A673 (cell line): ENCODE measurements around the gene EEFSEC. TPM values are rescaled to one million over a fixed set of nuclear protein-coding genes. Genes with fewer than 3 reads are reported as not detected.

Experiments
- BruUV-seq: library from RNA; stranded (reverse); fragments of 400-500 nt; replicated peaks from 2 replicates; lab custom pipeline; 2021; lab: Mats Ljungman, UMichigan
- CTCF ChIA-PET: fragments of 300-600 bp; sonication (Branson Sonifier 250); formaldehyde crosslinking; loops from one replicate; lab custom pipeline; 2022; ENCODE audit warnings: antibody characterized with exemption; lab: Charles Lee
- POLR2A ChIA-PET: fragments of 300-600 bp; sonication (Branson Sonifier 250); formaldehyde crosslinking; loops from one replicate; lab custom pipeline; 2022; ENCODE audit warnings: antibody characterized with exemption; ENCODE audit not compliant: low non-redundant PET; lab: Charles Lee
- DNase-seq: peaks from one replicate; pipeline ENCODE4 v3.0.0-alpha.2; 2015; ENCODE audit warnings: low spot score
- H3K27ac ChIP-seq: fragments of 200-600 bp; sonication (generic); 2 replicates; pipeline ENCODE4 v1.5.1; 2016; ENCODE audit warnings: mixed run types, low read depth, mild to moderate bottlenecking, mixed read lengths, antibody characterized with exemption, low read length; ENCODE audit not compliant: poor library complexity, severe bottlenecking
- H3K27me3 ChIP-seq: fragments of 200-600 bp; sonication (generic); replicated peaks from 2 replicates; pipeline ENCODE4 v1.6.1; 2017; ENCODE audit warnings: mixed run types, low read depth, mild to moderate bottlenecking, mixed read lengths, antibody characterized with exemption, low read length; ENCODE audit not compliant: insufficient read depth, poor library complexity
- H3K36me3 ChIP-seq: fragments of 200-600 bp; sonication (generic); 2 replicates; pipeline ENCODE4 v1.6.1; 2016; ENCODE audit warnings: mixed run types, mild to moderate bottlenecking, mixed read lengths, antibody characterized with exemption, low read length; ENCODE audit not compliant: insufficient read depth, poor library complexity, severe bottlenecking
- H3K4me1 ChIP-seq: fragments of 200-600 bp; sonication (generic); 2 replicates; pipeline ENCODE4 v1.6.1; 2017; ENCODE audit warnings: mixed run types, mild to moderate bottlenecking, mixed read lengths, antibody characterized with exemption, low read length; ENCODE audit not compliant: insufficient read depth, poor library complexity, severe bottlenecking
- H3K4me3 ChIP-seq: fragments of 200-600 bp; sonication (generic); 2 replicates; pipeline ENCODE4 v1.5.1; 2016; ENCODE audit warnings: low read depth, mixed run types, mild to moderate bottlenecking, mixed read lengths, low read length; ENCODE audit not compliant: poor library complexity, severe bottlenecking
- H3K9me3 ChIP-seq: fragments of 200-600 bp; sonication (generic); 2 replicates; pipeline ENCODE4 v1.6.1; 2016; ENCODE audit warnings: mixed run types, low read depth, mild to moderate bottlenecking, mixed read lengths, antibody characterized with exemption, low read length; ENCODE audit not compliant: poor library complexity, severe bottlenecking
- EZH2 ChIP-seq: fragments of 200-600 bp; sonication (generic); IDR thresholded peaks from 2 replicates; pipeline ENCODE4 v1.6.1; 2017; ENCODE audit warnings: borderline replicate concordance, low read depth, mild to moderate bottlenecking, mixed read lengths, antibody characterized with exemption, low read length; ENCODE audit not compliant: poor library complexity, severe bottlenecking
- intact Hi-C: fragments of 100-400 bp; cut with micrococcal nuclease; formaldehyde crosslinking; loops from one replicate; pipeline ENCODE4 v1.10.0; 2022; ENCODE audit not compliant: unreplicated experiment
- total RNA-seq: library from RNA; stranded (reverse); gene quantifications from 2 replicates; pipeline ENCODE4 v1.2.3, GENCODE V29; 2021
- TF ChIP-seq, protein P1 (sequence below): fragments of 300-800, 200-600 bp; sonication (generic); conservative IDR thresholded peaks from 2 replicates; pipeline ENCODE4 v1.5.1; 2017; ENCODE audit warnings: low read depth, mild to moderate bottlenecking, antibody characterized with exemption, low read length, moderate library complexity, mixed read lengths

Gene EEFSEC
- total RNA-seq, 1 experiment from 2014 or later = 19.7 TPM

DNA sequence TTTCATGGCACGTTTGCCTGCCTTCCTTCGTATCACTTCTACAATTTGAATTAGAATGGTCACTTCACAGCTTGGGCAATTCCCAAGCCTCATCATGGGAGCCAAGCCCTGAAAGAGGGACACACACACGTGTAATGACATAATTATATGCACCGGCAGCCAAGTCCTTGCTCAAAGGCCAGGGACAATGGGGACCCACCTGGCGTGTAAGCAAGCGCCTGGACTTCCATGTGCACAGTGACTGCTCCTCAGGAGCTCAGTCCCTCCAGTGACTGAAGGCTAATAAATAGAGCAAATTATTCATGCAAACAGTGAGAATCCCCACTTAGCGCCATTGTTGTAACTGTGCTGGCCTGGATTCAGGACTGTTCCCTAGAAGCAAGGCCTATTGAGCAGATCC lies 198.3 kb downstream of the EEFSEC start:
- H3K9me3 ChIP-seq = no peaks in the 10 kb centered on the region
- TF ChIP-seq EZH2 = no peak
- TF ChIP-seq, protein P1, sequence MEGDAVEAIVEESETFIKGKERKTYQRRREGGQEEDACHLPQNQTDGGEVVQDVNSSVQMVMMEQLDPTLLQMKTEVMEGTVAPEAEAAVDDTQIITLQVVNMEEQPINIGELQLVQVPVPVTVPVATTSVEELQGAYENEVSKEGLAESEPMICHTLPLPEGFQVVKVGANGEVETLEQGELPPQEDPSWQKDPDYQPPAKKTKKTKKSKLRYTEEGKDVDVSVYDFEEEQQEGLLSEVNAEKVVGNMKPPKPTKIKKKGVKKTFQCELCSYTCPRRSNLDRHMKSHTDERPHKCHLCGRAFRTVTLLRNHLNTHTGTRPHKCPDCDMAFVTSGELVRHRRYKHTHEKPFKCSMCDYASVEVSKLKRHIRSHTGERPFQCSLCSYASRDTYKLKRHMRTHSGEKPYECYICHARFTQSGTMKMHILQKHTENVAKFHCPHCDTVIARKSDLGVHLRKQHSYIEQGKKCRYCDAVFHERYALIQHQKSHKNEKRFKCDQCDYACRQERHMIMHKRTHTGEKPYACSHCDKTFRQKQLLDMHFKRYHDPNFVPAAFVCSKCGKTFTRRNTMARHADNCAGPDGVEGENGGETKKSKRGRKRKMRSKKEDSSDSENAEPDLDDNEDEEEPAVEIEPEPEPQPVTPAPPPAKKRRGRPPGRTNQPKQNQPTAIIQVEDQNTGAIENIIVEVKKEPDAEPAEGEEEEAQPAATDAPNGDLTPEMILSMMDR = no peak
- H3K27ac ChIP-seq = no peak overlapping the region
- CTCF ChIA-PET = no interaction called here
- H3K36me3 ChIP-seq = no peaks in the 10 kb centered on the region
- POLR2A ChIA-PET = no interaction called here
- H3K4me3 ChIP-seq = no peak overlapping the region
- BruUV-seq = no TSS peak
- no peak for DNase-seq
- H3K4me1 ChIP-seq = no peaks in the 10 kb centered on the region
- no peaks in the 10 kb centered on the region for H3K27me3 ChIP-seq
- intact Hi-C loops = no loop called here

DNA sequence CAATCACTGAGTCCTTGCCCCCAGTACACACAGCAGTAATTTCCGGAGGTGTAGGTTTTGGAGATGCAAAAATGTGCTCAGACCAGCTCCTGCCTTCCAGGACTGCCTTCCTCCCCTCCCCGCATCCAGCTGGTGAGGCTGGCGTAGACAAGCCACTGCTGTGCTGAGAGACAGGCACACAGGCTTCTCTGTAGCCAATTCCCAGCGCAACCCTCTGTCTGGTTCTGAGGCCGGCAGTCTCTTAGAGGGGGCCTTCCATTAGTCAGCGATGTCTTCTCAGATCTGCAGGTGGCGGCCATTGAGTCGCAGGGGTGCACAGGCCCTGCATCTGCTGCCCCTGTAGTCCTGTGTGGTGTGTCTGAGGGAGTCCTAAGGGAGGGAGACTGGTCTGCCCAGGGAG lies 199.0 kb downstream of the EEFSEC start:
- TF ChIP-seq, protein P1 = no peak
- TF ChIP-seq EZH2 = no peak
- Histone ChIP-seq H3K36me3 (no peaks in the 10 kb centered on the region), H3K27ac (no peak overlapping the region), H3K4me3 (no peak overlapping the region), H3K27me3 (no peaks in the 10 kb centered on the region), H3K4me1 (no peaks in the 10 kb centered on the region), H3K9me3 (no peaks in the 10 kb centered on the region)
- DNase-seq = no peak
- POLR2A ChIA-PET = no interaction called here
- CTCF ChIA-PET = no interaction called here
- no TSS peak for BruUV-seq
- intact Hi-C loops = no loop called here

DNA sequence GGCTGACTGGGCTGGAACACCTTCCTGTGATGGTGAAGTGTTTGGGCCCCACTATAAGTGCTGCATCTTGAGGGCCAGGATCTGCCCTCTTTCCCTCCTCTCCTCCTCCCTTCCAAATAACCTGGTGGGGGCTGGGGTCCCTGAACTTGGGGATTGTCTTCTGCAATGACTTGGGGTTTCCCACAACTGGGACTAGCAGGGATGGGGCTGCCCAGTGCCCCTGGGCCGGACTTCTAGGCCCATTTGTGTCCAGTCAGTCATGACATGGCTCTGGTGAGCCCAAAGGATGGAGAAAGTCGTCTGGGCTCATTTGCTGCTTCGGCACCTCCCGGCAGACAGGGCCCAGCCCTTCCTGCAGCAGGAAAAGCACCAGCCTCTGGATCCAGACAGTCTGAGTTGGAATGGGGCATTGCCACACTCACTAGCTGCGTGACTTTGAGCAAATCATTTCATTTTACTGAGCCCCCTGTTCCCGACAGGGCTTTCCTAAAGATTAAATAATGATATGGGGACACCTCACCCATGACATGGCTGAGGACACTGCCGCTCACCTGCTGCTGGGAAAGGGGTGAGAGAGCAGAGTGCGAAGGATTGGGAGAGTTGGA lies 200.2 kb downstream of the EEFSEC start:
- POLR2A ChIA-PET = no interaction called here
- intact Hi-C loops = no loop called here
- Histone ChIP-seq H3K9me3 (no peaks in the 10 kb centered on the region), H3K27me3 (no peaks in the 10 kb centered on the region), H3K4me1 (no peaks in the 10 kb centered on the region), H3K36me3 (no peaks in the 10 kb centered on the region), H3K4me3 (no peak overlapping the region), H3K27ac (no peak overlapping the region)
- DNase-seq = no peak
- CTCF ChIA-PET = no interaction called here
- BruUV-seq = no TSS peak
- TF ChIP-seq, protein P1 = no peak
- TF ChIP-seq EZH2 = no peak
